Measurements from ENCODE around the gene EPHB4. TPM values are rescaled to one million over a fixed set of nuclear protein-coding genes. Genes with fewer than 3 reads are reported as not detected.

Gene EPHB4
- total and polyA plus RNA-seq, 2 donors (not counting 3 experiments of a cell fraction or from before 2014, with no cell fraction given), result 193 to 274 TPM

DNA sequence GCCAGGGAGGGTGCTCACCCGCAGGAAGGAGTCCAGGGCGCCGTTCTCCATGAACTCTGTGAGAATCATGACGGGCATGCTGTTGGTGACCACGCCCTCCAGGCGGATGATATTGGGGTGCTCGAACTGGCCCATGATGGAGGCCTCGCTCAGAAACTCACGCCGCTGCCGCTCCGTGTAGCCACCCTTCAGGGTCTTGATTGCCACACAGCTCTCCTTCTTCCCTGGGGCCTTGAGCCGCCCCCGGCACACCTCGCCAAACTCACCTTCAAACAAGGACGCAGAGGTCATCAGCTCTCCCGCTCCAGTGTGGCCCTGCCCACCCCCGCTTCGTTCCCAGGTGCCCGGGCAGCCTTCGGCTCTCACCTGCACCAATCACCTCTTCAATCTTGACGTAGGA, 14.6 kb downstream of the EPHB4 start:
- dilution Hi-C loops (cut with MboI; ENCODE audit: extremely low pct_ligation_motif_present, low sequenced_read_pairs), result no loop called here
- Histone ChIP-seq H3K79me2 (ENCODE audit: control insufficient read depth, insufficient read depth, low read length) (peaks cover 10% of the 10 kb centered on the region), H3K4me3 (replicated peaks in 1 of 3; ENCODE audit: insufficient read depth in 1 of 3, low read depth in 1 of 3, low read length in 3 of 3) (no peak overlapping the region), H3K4me2 (ENCODE audit: insufficient read depth, low read length) (no peak overlapping the region), H3K4me1 (ENCODE audit: control insufficient read depth, extremely low read depth, insufficient read depth, low read length) (no peaks in the 10 kb centered on the region), H2AFZ (ENCODE audit: low read depth, low read length) (no peak overlapping the region), H3K36me3 (ENCODE audit: control insufficient read depth in 2 of 2, extremely low read depth in 1 of 2, insufficient read depth in 2 of 2, low read length in 2 of 2) (peaks cover 33 to 72% of the 10 kb centered on the region in 2 experiments), H3K9me3 (replicated peaks; ENCODE audit: control insufficient read depth, insufficient read depth, low read length) (no peaks in the 10 kb centered on the region), H4K20me1 (replicated peaks; ENCODE audit: control insufficient read depth, extremely low read depth, insufficient read depth, low read length) (peaks cover 3% of the 10 kb centered on the region), H3K9ac (replicated peaks; ENCODE audit: extremely low read depth, insufficient read depth, low read length) (no peak overlapping the region), H3K27me3 (ENCODE audit: control insufficient read depth in 2 of 2, insufficient read depth in 2 of 2, low read length in 2 of 2) (no peaks in the 10 kb centered on the region), H3K9me1 (replicated peaks; ENCODE audit: control insufficient read depth, extremely low read depth, insufficient read depth, low read length) (no peaks in the 10 kb centered on the region), H3K27ac (ENCODE audit: insufficient read depth, low read depth, low read length) (no peak overlapping the region)
- intact Hi-C loops (cut with micrococcal nuclease), result no loop called here
- POLR2A ChIA-PET, result no interaction called here
- CTCF ChIA-PET, result interaction anchor here (2.9 kb wide), 1 partner anchor 39 kb away, joined by 14 read pairs; the partner anchor contains the start of gene SLC12A9
- DNase-seq (ENCODE audit: low read depth, low spot score) (no peak), FAIRE-seq (no peak)
- no TSS peak for BruUV-seq (replicated peaks)
- TF ChIP-seq CTCF (IDR thresholded peaks at IDR 0.05; ENCODE audit: extremely low read depth in 1 of 2, insufficient read depth in 1 of 2, low read depth in 1 of 2, low read length in 2 of 2) (no peak), MYC (IDR thresholded peaks at IDR 0.05; ENCODE audit: low read depth, low read length) (no peak), JUN (IDR thresholded peaks at IDR 0.05; ENCODE audit: borderline replicate concordance, insufficient read depth, insufficient read length, low read depth) (no peak), GATA2 (IDR thresholded peaks at IDR 0.05; ENCODE audit: insufficient read depth, insufficient read length, low read depth, low read length) (no peak), EZH2 (IDR thresholded peaks at IDR 0.05; ENCODE audit: borderline replicate concordance, low read depth, low read length, severe bottlenecking) (no peak), POLR2AphosphoS5 (IDR thresholded peaks at IDR 0.05; ENCODE audit: insufficient read depth, low read depth, low read length) (no peak), POLR2A (IDR thresholded peaks at IDR 0.05; ENCODE audit: low read depth, low read length) (no peak), FOS (IDR thresholded peaks at IDR 0.05; ENCODE audit: borderline replicate concordance, insufficient read depth, low read length) (no peak), MAX (IDR thresholded peaks at IDR 0.05; ENCODE audit: insufficient read depth, insufficient read length) (no peak)

All from endothelial cell of umbilical vein (primary cell).